CD4-positive, alpha-beta T cell treated with Interleukin-1 beta for 1 hour (primary cell): ENCODE measurements around the gene VSIR.
A peak's percentile ranks its signal among the peaks of the same experiment; 100 is the strongest.

ENCODE experiments used
- DNase-seq, 2 donors: peaks; one replicate each; pipeline ENCODE4 v3.0.0-alpha.2; 2020 to 2022

The VSIR gene

GRCh38 chr10:71746344-71747037 is 26.8 kb downstream of the VSIR start:
- DNase-seq = no peak

GRCh38 chr10:71745664-71746250 is 27.6 kb downstream of the VSIR start:
- DNase-seq = no peak

GRCh38 chr10:71744897-71745663 is 28.2 kb downstream of the VSIR start:
- DNase-seq = no peak

GRCh38 chr10:71743866-71744265 is 29.5 kb downstream of the VSIR start:
- no peak for DNase-seq

- no peak for DNase-seq
Observed at GRCh38 chr10:71743089-71743838, 30.1 kb downstream of the VSIR start.

- no peak for DNase-seq
Observed at GRCh38 chr10:71742301-71743088, 30.8 kb downstream of the VSIR start.

- no peak for DNase-seq
Observed at GRCh38 chr10:71741671-71742070, 31.6 kb downstream of the VSIR start.

GRCh38 chr10:71741029-71741428 is 32.3 kb downstream of the VSIR start:
- no peak for DNase-seq

GRCh38 chr10:71740069-71740653 is 33.2 kb downstream of the VSIR start:
- DNase-seq = no peak

- DNase-seq = no peak
Observed at GRCh38 chr10:71739358-71739900, 33.9 kb downstream of the VSIR start.

GRCh38 chr10:71737834-71738197 is 35.5 kb downstream of the VSIR start:
- DNase-seq = no peak

- no peak for DNase-seq
Observed at GRCh38 chr10:71737001-71737833, 36.1 kb downstream of the VSIR start.

GRCh38 chr10:71736570-71736952 is 36.8 kb downstream of the VSIR start:
- no peak for DNase-seq

- DNase-seq = peak; percentile 65 to 72
Observed at GRCh38 chr10:71735709-71736569, 37.4 kb downstream of the VSIR start.

GRCh38 chr10:71734797-71735196 is 38.5 kb downstream of the VSIR start:
- no peak for DNase-seq

- DNase-seq = no peak
Observed at GRCh38 chr10:71731791-71732190, 41.5 kb downstream of the VSIR start.

GRCh38 chr10:71729161-71729636 is 44.1 kb downstream of the VSIR start:
- DNase-seq = no peak

- DNase-seq = peak; percentile 73 to 75
Observed at GRCh38 chr10:71727738-71728737, 45.3 kb downstream of the VSIR start.
